Activated CD4-positive, CD25-positive, alpha-beta regulatory T cell treated with anti-CD3 and anti-CD28 coated beads, Interleukin-2, amount 50 U/mL, for 24 hours (primary cell): ENCODE data around the gene ECSCR.
"Not testable (repeated sequence)": the region's sequence is repeated elsewhere in the genome, so short reads cannot be mapped to it uniquely, and the experiment has no call there.

ENCODE experiments used
- ATAC-seq, 2 donors: fragments of 150-1000 bp; cut with Tn5 transposase; one replicate each; pipeline ENCODE4 v1.10.0; 2021; ENCODE audit warnings: mild to moderate bottlenecking in 1 of 2, moderate library complexity in 1 of 2

The ECSCR gene, protein sequence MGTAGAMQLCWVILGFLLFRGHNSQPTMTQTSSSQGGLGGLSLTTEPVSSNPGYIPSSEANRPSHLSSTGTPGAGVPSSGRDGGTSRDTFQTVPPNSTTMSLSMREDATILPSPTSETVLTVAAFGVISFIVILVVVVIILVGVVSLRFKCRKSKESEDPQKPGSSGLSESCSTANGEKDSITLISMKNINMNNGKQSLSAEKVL

DNA sequence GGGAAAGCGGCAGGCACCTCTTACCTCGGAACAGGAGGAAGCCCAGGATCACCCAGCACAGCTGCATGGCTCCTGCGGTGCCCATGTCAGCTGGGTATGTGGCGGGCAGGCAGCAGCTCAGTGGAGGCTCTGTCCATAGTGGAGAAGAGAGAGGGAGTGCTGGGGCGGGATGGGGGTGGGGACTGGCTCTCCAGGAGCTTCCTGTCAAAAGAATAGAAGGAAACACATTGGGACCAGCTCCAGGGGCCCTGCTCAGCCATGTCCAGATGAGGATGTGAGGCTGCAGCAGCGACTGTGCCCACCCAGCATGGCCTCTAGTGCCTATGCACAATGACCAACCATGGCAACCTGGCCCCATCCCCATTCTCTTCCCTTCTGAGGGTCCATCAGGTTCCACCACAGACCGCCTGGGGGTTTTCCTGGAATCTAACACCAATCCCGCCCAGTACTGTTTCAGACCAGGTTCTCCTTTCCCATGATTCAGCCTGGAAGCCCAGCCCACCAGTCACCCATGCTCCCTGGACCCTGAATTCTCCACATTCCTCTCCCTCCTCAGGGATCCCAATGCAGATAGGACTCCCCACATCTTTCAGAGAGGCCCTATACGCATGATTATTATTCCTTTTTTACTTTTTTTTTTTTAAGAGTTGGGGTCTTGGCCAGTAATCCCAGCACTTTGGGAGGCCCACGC, at the start of gene ECSCR:
Gene ECSCR, minus strand, starts transcription at position 158 of the 691 bp plus-strand sequence. Its CDS starts 73 bp downstream, at position 85.
- no peak for ATAC-seq

DNA sequence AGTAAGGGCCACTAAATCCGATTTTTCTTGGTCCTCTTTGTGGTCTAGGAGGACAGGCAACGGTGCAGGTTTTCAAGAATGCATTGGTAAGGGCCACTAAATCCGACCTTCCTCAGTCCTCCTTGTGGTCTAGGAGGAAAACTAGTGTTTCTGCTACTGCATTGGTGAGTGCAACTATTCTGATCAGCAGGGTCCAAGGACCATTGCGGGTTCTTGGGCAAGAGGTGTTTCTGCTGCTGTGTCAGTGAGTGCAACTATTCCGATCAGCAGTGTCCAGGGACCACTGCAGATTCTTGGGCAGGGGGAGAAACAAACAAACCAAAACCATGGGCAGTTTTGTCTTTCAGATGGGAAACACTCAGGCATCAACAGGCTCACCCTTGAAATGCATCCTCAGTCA, 42.2 kb upstream of the ECSCR start:
- ATAC-seq = not testable (repeated sequence)

DNA sequence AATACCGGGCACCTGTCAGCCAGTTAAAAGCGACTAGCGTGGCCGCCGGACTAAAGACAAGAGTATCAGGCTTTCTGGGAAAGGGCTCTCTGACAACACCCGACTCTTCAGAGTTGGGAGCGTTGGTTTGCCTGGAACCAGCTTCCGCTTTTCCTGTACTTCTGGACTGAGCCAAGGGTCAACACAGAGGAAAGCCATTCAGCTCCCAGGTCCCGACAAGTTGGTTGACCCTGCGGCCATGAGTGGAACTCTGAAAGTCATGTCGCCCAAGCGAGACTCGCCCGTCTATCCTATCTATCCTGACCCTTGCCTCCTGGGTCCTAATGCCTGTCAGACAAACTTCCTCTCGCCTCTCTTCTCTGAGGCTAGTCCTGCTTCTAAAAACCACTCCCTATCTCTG, 41.3 kb upstream of the ECSCR start:
- ATAC-seq = not testable (repeated sequence)

DNA sequence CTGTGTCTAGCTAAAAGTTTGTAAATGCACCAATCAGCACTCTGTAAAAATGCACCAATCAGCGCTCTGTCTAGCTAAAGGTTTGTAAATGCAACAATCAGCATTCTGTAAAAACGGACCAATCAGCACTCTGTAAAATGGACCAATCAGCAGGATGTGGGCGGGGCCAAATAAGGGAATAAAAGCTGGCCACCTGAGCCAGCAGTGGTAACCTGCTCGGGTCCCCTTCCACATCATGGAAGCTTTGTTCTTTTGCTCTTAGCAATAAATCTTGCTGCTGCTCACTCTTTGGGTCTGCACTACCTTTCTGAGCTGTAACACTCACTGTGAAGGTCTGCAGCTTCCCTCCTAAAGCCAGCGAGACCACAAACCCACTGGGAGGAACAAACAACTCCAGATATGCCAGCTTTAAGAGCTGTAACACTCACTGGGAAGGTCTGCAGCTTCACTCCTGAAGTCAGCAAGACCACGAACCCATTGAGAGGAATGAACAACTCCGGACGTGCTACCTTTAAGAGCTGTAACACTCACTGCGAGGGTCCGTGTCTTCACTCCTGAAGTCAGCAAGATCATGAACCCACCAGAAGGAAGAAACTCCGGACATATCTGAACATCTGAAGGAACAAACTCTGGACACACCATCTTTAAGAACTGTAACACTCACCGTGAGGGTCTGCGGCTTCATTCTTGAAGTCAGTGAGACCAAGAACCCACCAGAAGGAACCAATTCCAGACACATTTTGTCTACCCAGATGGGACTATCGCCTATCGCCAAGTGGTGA, 40.7 kb upstream of the ECSCR start:
- not testable (repeated sequence) for ATAC-seq

DNA sequence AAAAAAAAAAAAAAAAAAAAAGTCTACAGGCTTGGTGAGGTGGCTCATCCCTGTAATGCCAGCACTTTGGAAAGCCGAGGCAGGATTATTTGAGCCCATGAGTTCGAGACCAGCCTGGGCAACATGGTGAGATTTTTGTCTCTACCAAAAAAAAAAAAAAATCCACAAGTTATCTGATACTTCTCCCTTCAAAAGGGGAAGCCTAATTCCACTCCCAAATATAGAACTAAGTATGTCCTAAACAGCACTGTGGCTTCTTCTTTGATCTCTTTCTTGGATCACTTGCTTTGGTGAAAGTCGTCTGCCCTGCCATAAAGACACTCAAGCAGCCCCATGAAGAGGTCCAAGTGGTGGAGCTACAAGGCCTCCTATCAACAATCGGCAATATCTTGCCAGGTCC, 38.8 kb upstream of the ECSCR start:
- ATAC-seq = no peak

DNA sequence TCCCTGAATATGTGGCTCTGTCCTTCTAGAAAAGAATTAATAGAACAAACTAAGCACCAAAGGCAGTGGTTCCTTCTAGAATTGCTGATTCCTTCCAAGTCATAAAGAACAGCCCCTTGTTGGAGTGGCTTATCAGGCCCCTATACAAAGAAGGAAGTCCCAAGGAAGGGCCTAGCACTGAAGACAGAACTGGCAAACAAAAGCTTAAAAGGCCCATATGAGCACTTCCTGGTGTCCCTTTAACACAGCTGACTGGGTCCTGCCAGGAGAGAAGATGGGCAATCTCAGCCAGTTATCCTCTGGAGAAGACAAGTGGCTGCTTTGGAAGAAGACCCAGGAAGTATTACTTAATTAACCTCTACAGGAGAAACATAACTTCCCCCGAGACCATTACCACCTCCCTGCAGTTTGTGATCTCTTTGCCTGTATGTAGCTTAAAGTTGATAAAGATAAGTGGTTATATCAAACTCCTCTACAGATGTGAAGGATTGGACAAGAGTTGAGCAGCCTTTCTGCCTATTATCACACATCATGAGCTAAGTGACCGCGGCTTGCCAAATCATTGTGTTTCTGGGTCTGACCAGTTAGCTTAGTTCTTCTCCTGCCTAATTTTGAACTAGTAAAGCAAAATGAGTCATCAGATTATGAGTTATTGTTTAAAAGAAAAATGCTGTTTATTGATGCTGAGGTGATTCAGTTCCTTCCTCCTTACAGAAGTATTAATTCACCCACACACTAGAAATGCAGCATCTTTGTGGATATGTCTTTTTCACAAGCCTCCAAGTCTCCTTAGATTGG, 33.3 kb upstream of the ECSCR start:
- peak; percentile 68 to 87 for ATAC-seq

DNA sequence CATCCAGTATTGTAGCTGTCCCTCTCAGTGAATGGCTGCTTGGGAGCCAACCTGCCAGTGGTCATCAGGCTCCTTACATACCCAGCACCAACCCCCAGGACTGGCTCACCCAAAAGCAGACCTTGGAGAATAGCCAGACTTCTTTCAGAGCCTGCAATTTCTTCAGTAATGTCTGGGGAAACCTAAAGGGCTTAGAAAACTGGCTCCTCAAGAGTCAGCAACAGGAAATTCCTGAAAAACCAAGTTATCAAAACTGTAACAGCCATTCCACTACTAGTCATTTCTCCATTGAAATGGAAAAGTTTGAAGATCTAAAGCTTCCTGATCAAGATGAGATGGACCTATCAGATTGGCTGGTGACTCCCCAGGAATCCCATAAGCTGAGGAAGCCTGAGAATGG, 32.3 kb upstream of the ECSCR start:
- no peak for ATAC-seq

DNA sequence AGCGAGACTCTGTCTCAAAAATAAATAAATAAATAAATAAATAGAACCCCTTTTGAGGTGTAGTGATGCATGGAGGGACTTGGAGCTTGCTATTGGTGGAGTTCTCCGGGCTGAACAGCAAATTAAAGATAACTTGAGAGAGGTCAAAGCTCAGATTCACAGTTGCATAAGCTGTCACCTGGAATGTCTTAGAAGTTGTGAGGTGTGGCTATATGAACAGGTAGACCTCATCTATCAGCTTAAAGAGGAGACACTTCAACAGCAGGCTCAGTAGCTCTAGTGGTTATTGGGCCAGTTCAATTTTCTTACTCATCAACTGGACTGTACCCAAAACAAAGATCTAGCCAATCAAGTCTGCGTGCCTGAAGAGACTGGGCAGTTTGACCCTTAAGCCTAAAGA, 31.7 kb upstream of the ECSCR start:
- no peak for ATAC-seq

DNA sequence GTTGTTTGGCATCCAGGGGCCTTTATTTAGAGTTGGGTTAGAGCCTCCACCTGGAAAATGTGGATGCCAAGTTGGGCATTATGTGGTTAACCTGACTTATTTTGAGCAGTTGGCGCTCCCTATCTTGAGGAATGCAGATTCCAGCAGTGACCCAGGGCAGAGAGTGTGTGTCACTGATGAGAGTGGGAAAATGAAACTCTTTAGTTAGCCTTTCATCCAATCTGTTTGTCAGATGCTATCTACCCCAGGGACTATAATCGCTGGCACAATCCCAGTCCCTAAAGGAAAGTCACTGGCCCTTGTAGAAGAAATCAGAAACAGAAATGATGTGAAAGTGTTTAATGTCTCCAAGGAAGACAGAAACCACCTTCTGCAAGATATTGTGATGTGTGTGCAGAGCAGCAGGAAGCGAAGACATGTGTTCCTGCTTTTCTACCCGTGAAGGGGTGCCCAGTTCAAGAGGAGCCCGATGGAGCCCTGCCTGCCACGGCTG, 30.2 kb upstream of the ECSCR start:
- no peak for ATAC-seq

DNA sequence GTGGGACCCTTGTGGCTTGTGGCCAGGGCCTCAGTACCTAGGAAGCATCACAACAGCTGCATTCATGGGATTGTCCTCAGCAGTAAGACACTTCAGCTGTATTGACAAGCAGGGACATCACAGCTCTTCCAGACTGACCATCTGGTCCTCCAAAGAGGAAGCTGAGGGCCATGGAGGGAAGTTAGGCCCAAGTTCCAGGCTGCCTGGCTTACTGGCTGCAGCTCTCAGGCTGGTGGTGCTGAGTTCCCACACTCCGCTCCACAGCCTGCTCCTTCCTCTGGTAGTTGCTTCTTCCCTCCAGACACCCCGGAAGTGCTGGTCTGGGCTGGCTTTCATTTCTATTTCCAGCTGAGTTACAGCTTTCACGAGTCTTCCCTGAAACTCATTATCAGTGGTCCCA, 25.7 kb upstream of the ECSCR start:
- no peak for ATAC-seq

DNA sequence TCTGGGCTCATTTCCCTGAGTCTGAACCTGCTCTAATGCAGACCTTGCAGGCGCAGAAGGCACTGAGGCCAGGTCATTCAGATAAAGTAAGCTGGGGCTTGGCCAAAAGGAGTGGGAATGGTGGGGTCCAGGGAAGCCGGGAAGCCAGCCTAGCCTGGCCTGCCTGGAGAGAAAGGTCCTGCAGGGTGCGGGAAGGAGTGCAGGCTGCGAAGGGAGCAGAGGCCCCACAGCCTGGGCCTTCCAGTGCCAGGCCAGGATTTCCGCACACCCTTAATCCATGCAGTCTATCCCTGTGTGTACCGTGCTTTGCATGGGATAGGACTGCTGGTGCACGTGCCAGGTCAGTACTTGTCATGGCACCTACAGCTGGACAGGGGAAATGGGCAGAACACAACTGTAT, 23.7 kb upstream of the ECSCR start:
- no peak for ATAC-seq

DNA sequence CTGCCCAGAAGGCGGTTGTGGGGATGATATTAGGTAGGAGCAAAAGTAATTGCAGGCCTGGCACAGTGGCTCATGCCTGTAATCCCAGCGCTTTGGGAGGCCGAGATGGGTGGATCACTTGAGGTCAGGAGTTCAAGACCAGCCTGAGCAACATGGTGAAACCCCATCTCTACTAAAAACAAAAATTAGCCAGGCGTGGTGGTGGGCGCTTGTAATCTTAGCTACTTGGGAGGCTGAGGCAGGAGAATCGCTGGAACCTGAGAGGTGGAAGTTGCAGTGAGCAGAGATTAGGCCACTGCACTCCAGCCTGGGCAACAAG, 20.3 kb upstream of the ECSCR start:
- ATAC-seq = not testable (repeated sequence)

DNA sequence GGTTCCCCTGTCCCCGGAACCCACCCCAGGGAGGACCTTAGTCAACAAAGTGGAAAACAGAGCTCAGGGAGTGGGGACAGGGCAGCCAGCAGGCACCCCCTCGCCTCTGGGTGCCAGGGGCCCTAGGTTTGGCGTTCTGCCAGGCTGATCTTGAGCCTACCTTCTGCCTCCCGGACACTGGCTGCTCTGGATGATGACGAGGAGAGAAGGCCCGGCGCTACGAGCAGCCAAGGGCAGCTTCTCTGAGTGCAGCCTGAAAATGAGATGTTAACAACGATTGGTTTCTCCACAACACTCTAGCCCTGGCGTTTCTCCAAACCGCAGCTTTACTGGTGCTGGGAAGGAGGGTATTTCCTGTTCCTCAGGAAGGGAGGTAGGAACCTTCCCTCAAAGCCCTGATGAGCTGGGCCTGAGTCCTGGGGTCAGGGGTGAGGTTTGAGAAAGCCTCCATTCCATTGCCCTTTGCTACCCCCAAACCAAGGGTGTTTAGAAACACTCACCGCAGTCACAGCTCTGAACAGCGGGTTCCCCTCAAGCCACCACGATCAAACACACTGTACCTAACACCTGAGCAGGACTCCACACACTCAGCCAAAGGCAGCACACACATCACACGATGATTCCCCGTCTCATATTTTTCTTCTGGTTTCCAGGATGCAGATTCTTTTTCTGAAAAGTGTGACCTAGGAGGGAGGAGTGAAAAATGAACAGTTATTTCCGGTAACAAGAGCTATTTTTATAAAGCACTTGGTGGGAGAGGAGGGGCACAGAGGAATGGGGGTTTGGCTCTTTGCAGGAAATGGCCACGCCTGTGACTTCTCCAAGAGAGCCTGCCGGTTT, 19.7 kb upstream of the ECSCR start, which contains the start of gene STING1:
Gene STING1, minus strand, starts transcription at position 709 of the 840 bp plus-strand sequence. CDS start 1,054 bp downstream, outside the sequence.
- peak; percentile 68 to 74 for ATAC-seq

DNA sequence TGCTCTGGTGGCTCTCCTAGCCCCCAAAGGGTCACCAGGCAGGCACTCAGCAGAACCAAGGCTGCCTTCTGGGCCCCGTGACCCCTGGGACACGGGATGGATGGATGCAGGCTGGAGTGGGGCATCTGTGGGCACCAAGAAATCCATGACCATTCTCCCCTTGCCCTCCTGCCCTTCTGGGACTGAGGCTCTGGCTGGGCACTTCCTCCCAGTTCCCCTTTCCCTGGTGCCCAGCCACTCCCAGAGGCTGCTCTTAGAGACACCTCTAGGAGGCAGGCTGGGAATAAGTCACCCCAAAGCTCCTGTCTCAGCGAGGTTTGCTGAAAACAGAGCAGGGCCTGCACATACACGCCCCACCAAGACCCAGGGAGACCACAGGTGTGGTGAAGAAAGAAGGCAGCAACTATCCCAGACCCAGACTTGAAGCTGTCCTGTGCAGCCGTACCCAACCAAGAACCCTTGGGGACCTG, 19.1 kb upstream of the ECSCR start:
- peak; percentile 26 to 27 for ATAC-seq

DNA sequence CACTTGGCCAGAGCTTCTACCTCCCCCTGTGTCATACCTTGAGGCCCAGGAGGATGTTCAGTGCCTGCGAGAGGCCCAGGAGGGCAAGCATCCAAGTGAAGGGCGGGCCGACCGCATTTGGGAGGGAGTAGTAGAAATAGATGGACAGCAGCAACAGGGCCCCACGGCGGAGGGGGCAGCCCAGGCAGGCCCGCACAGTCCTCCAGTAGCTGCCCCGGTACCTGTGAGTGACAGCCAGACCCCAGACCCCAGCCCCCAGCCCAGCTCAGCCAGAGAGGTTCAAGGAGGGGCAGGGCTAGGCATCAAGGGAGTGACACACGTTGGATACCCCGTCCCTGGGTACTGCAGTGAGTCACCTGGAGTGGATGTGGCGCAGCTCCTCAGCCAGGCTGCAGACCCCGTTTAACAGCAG, 18.6 kb upstream of the ECSCR start:
- ATAC-seq = peak; percentile 64 to 66

DNA sequence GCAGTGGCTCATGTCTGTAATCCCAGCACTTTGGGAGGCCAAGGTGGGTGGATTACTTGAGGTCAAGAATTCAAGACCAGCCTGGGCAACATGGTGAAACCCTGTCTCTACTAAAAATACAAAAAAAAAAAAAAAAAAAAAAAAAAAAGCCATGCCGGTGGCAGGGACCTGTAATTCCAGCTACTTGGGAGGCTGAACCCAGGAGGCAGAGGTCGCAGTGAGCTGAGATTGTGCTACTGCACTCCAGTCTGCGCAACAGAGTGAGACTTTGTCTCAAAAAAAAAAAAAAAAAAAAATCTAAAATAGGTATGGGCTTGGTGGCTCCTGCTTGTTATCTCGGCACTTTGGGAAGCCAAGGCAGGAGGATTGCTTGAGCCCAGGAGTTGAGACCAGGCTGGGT, 17.2 kb upstream of the ECSCR start:
- not testable (repeated sequence) for ATAC-seq

DNA sequence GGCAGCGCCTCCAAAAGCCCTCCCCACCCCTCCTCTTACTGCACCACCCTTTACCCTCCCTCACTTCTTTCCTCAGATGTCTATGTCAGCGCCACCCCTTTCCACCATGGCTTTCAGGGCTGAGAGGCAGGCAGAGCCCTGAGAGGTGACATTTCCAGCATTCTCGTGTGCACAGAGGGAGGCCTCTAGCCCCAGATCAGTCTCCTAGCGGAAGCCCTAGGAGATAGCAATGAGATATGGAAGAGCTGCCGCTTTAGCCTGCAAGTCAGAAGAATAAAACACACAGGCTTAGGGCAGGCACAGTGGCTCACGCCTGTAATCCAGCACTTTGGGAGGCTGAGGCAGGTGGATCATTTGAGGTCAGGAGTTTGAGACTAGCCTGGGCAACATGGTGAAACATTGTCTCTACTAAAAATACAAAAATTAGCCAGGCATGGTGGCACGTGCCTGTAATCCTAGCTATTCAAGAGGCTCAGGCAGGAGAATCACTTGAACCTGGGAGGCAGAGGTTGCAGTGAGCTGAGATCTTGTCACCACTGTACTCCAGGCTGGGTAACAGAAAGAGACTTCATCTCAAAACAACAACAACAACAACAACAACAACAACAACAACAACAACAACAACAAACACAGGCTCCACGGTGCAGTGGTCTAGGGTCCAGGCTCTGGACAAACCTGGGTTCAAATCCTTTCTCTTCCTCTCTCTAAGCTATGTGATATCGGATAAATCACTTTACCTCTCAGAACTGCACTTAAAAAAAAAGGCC, 16.3 kb upstream of the ECSCR start:
- ATAC-seq = not testable (repeated sequence)

DNA sequence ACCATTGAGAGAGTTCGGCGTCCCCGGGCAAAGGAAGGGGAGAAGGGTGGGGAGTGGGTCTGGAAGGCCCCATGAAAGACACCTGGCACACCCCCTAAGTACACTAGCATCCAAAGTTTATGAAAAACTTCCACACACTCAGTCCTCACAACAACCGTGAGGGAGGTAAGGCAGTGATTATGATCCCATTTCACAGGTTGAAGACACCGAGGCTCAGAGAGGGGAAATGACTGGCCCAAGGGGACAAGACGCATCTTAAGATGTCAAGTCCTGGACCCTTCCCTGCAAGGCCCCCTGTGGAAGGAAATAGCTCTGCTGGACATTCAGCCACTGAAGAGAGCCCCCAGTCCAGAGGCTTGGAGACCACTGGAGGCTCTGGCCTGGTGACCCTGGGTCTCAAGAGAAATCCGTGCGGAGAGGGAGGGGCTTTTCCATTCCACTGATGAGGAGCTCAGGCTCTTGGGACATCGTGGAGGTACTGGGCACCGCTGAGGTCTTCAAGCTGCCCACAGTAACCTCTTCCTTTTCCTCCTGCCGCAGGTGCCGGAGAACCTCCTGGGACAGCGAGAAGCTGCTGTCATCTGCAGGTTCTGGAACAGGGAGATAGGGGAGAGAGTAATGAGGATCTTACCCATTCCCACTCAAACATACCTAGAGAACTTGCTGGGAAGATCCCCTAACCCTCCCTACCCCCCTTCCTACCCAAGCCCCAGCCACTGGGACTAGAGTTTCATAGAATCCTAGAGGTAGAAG, 13.5 kb upstream of the ECSCR start:
- no peak for ATAC-seq

DNA sequence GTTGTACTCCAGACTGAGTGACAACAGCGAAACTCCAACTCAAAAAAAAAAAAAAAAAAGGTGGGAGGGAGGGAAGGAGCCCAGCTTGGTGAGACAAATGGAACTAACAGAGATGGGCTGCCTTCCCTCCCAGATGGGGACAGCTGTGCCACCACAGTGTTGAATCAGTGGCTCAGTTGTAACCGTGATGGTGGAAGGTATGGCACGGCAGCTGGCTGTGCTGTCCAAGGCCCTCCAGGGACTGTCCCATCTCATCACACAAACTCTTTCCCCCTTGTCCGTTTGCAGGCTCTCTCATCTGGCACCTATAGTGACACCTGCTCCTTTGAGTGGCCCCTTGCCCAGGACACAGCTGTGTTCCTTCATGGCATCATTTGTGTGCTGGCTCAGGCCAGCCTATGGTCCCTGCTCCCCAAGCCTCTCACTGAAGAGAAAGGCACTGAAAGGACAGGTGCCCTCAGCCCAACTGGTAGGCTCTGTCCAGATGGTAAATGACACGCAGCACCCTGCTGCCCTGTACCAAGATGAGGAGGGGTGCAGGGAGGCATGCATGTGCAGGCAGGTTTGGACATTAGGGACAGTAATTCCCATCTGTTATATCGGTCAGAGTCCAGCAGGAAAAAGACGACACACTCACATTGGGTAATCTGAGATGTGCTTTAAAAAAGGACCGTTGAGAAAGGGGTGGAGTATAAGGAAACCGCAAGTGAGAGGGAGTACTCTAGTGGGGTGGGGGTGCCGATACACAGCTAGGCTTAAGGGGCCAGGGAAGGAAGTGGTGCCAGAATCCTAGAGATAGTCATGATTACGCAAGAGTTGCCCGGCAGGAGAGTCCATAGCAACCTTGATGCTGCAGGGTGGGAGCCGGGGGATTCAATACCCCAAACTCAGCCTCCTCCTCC, 12.6 kb upstream of the ECSCR start:
- ATAC-seq = peak in 1 of 2 donors; percentile 15
